A673 (cell line): ENCODE data around the gene FSIP1. TPM values are rescaled to one million over a fixed set of nuclear protein-coding genes. Genes with fewer than 3 reads are reported as not detected.

Experiments used
- BruUV-seq: library from RNA; stranded (reverse); fragments of 400-500 nt; replicated peaks from 2 replicates; lab custom pipeline; 2021; lab: Mats Ljungman, UMichigan
- CTCF ChIA-PET: fragments of 300-600 bp; sonication (Branson Sonifier 250); formaldehyde crosslinking; loops from one replicate; lab custom pipeline; 2022; ENCODE audit warnings: antibody characterized with exemption; lab: Charles Lee
- POLR2A ChIA-PET: fragments of 300-600 bp; sonication (Branson Sonifier 250); formaldehyde crosslinking; loops from one replicate; lab custom pipeline; 2022; ENCODE audit warnings: antibody characterized with exemption; ENCODE audit not compliant: low non-redundant PET; lab: Charles Lee
- DNase-seq: peaks from one replicate; pipeline ENCODE4 v3.0.0-alpha.2; 2015; ENCODE audit warnings: low spot score
- H3K27ac ChIP-seq: fragments of 200-600 bp; sonication (generic); 2 replicates; pipeline ENCODE4 v1.5.1; 2016; ENCODE audit warnings: mixed run types, low read depth, mild to moderate bottlenecking, mixed read lengths, antibody characterized with exemption, low read length; ENCODE audit not compliant: poor library complexity, severe bottlenecking
- H3K27me3 ChIP-seq: fragments of 200-600 bp; sonication (generic); replicated peaks from 2 replicates; pipeline ENCODE4 v1.6.1; 2017; ENCODE audit warnings: mixed run types, low read depth, mild to moderate bottlenecking, mixed read lengths, antibody characterized with exemption, low read length; ENCODE audit not compliant: insufficient read depth, poor library complexity
- H3K36me3 ChIP-seq: fragments of 200-600 bp; sonication (generic); 2 replicates; pipeline ENCODE4 v1.6.1; 2016; ENCODE audit warnings: mixed run types, mild to moderate bottlenecking, mixed read lengths, antibody characterized with exemption, low read length; ENCODE audit not compliant: insufficient read depth, poor library complexity, severe bottlenecking
- H3K4me1 ChIP-seq: fragments of 200-600 bp; sonication (generic); 2 replicates; pipeline ENCODE4 v1.6.1; 2017; ENCODE audit warnings: mixed run types, mild to moderate bottlenecking, mixed read lengths, antibody characterized with exemption, low read length; ENCODE audit not compliant: insufficient read depth, poor library complexity, severe bottlenecking
- H3K4me3 ChIP-seq: fragments of 200-600 bp; sonication (generic); 2 replicates; pipeline ENCODE4 v1.5.1; 2016; ENCODE audit warnings: low read depth, mixed run types, mild to moderate bottlenecking, mixed read lengths, low read length; ENCODE audit not compliant: poor library complexity, severe bottlenecking
- H3K9me3 ChIP-seq: fragments of 200-600 bp; sonication (generic); 2 replicates; pipeline ENCODE4 v1.6.1; 2016; ENCODE audit warnings: mixed run types, low read depth, mild to moderate bottlenecking, mixed read lengths, antibody characterized with exemption, low read length; ENCODE audit not compliant: poor library complexity, severe bottlenecking
- EZH2 ChIP-seq: fragments of 200-600 bp; sonication (generic); IDR thresholded peaks from 2 replicates; pipeline ENCODE4 v1.6.1; 2017; ENCODE audit warnings: borderline replicate concordance, low read depth, mild to moderate bottlenecking, mixed read lengths, antibody characterized with exemption, low read length; ENCODE audit not compliant: poor library complexity, severe bottlenecking
- intact Hi-C: fragments of 100-400 bp; cut with micrococcal nuclease; formaldehyde crosslinking; loops from one replicate; pipeline ENCODE4 v1.10.0; 2022; ENCODE audit not compliant: unreplicated experiment
- total RNA-seq: library from RNA; stranded (reverse); gene quantifications from 2 replicates; pipeline ENCODE4 v1.2.3, GENCODE V29; 2021
- TF ChIP-seq, protein P1 (sequence below): fragments of 300-800, 200-600 bp; sonication (generic); conservative IDR thresholded peaks from 2 replicates; pipeline ENCODE4 v1.5.1; 2017; ENCODE audit warnings: low read depth, mild to moderate bottlenecking, antibody characterized with exemption, low read length, moderate library complexity, mixed read lengths

Gene FSIP1
- total RNA-seq, 1 experiment from 2014 or later: 0.37 TPM

DNA sequence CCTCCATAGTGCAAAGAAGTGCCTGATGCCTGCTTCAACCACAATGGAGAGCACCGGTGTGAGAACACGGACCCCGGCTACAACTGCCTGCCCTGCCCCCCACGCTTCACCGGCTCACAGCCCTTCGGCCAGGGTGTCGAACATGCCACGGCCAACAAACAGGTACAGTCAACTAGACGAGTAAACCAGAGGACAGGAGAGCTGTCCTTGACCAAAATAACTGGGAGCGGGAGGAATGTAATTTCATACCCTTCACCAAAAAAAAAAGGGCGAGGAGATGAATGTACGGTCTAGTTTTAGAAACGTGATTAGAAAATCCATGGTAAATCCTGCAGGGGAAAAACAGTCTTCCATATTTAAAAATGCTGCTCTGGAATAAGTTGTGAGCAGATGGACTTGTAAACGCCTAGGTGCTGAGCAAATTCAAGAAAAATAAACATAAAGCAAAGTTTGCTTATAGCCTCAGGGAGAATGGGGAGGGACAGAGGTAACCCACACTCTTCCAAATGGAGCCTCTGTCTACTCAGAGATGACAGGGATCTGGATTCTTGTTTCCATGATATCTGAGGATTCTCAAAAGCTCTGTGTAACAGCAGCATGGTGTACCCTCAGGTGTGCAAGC, 193.3 kb downstream of the FSIP1 start:
- no peak overlapping the region for H3K27ac ChIP-seq
- no TSS peak for BruUV-seq
- no peaks in the 10 kb centered on the region for H3K9me3 ChIP-seq
- POLR2A ChIA-PET: no interaction called here
- peaks cover 6% of the 10 kb centered on the region for H3K27me3 ChIP-seq
- intact Hi-C loops: no loop called here
- no peaks in the 10 kb centered on the region for H3K36me3 ChIP-seq
- CTCF ChIA-PET: no interaction called here
- no peak for TF ChIP-seq EZH2
- TF ChIP-seq, protein P1, sequence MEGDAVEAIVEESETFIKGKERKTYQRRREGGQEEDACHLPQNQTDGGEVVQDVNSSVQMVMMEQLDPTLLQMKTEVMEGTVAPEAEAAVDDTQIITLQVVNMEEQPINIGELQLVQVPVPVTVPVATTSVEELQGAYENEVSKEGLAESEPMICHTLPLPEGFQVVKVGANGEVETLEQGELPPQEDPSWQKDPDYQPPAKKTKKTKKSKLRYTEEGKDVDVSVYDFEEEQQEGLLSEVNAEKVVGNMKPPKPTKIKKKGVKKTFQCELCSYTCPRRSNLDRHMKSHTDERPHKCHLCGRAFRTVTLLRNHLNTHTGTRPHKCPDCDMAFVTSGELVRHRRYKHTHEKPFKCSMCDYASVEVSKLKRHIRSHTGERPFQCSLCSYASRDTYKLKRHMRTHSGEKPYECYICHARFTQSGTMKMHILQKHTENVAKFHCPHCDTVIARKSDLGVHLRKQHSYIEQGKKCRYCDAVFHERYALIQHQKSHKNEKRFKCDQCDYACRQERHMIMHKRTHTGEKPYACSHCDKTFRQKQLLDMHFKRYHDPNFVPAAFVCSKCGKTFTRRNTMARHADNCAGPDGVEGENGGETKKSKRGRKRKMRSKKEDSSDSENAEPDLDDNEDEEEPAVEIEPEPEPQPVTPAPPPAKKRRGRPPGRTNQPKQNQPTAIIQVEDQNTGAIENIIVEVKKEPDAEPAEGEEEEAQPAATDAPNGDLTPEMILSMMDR: no peak
- H3K4me1 ChIP-seq: no peaks in the 10 kb centered on the region
- DNase-seq: no peak
- H3K4me3 ChIP-seq: no peak overlapping the region

GRCh38 chr15:39588531-39589192, 194.0 kb downstream of the FSIP1 start:
- Histone ChIP-seq H3K27me3 (peaks cover 6% of the 10 kb centered on the region), H3K4me3 (no peak overlapping the region), H3K9me3 (no peaks in the 10 kb centered on the region), H3K4me1 (no peaks in the 10 kb centered on the region), H3K27ac (no peak overlapping the region), H3K36me3 (no peaks in the 10 kb centered on the region)
- ChIA-PET POLR2A (no interaction called here), CTCF (no interaction called here)
- TF ChIP-seq, protein P1: no peak
- no peak for TF ChIP-seq EZH2
- no TSS peak for BruUV-seq
- DNase-seq: no peak
- intact Hi-C loops: no loop called here

- POLR2A ChIA-PET: no interaction called here
Measured at GRCh38 chr15:39587731-39588530, 194.7 kb downstream of the FSIP1 start.

More at GRCh38 chr15:39587731-39588530, 194.7 kb downstream of the FSIP1 start:
- intact Hi-C loops: no loop called here
- Histone ChIP-seq H3K27me3 (peaks cover 6% of the 10 kb centered on the region), H3K4me1 (no peaks in the 10 kb centered on the region), H3K4me3 (no peak overlapping the region), H3K27ac (no peak overlapping the region), H3K9me3 (no peaks in the 10 kb centered on the region), H3K36me3 (no peaks in the 10 kb centered on the region)
- no TSS peak for BruUV-seq
- no peak for TF ChIP-seq EZH2
- TF ChIP-seq, protein P1: no peak
- DNase-seq: no peak
- CTCF ChIA-PET: no interaction called here
